Left kidney (tissue), 8 donors: ENCODE data around the gene CEP350. TPM values are rescaled to one million over a fixed set of nuclear protein-coding genes. Genes with fewer than 3 reads are reported as not detected.

ENCODE experiments used
- DNase-seq: peaks from one replicate; pipeline ENCODE4 v3.0.0-alpha.2; 2013
- long read RNA-seq, 8 donors: transcript quantifications; one replicate each; lab custom pipeline, GENCODE V29; 2026
- polyA plus RNA-seq: library from polyadenylated mRNA; unstranded; fragments of 120-200 nt; gene quantifications from one replicate; pipeline ENCODE4 v1.2.1, GENCODE V29; 2013; ENCODE audit not compliant: insufficient read length

The CEP350 gene
- polyA plus RNA-seq = 36.8 TPM
- long read RNA-seq, donor 1 = 0 reads
- long read RNA-seq, donor 2 = 0 reads
- long read RNA-seq, donor 3 = 0 reads
- long read RNA-seq, donor 4 = 0 reads
- long read RNA-seq, donor 5, partial matches to known transcripts = 0 of 1 reads
- long read RNA-seq, donor 5, other reads (novel, unspliced or antisense) = 0 of 1 reads
- long read RNA-seq, donor 6, partial matches to known transcripts = 0 of 1 reads
- long read RNA-seq, donor 6, other reads (novel, unspliced or antisense) = 0 of 1 reads
- long read RNA-seq, donor 7, partial matches to known transcripts = 8 of 9 reads
- long read RNA-seq, donor 7, other reads (novel, unspliced or antisense) = 0 of 9 reads
- long read RNA-seq, donor 8 = 0 reads

DNA sequence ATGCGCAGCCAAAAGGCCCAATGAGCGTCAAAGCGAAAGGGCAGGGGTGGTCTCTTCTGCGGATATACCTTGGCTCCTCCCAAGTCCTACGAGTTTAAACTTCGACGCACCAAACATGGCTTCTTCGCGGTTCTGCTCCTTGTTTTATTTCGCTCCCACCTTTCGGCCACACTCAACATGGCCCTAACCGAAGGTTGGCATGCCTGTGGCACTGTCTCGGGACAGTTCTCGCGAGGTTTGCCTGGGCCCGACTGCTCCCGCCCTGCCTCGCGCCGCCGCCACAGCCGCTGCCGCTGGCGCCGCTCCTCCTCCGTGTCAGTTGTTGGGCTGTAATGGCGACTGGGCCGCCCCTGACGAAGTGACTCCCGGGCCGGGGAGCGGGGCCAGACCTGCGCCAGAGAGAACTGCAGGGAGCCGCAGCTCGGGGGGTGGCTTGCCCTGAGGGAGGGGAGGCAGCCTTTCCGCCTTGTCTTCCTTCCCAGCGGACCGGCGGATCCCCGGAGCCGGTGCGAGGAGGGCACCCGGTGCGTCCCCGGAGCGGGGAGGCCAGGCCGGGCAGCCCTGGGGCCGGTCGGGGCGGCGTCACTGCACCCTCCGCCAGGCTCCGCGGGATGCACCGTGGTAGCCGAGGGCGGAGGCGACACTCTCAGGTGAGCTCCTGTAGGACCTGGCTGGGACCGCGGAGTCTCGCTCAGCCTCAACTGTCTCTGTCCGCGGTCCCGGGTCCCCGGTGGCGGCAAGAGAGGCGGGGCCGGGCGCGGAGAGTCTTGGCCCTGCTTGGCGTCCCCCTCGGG, at the start of gene CEP350:
Gene CEP350, plus strand, starts transcription at position 318 of the 794 bp plus-strand sequence. CDS start 31,372 bp downstream, outside the sequence.
- DNase-seq = peak; percentile 99

- DNase-seq = no peak
Measured at GRCh38 chr1:179910934-179911333, 43.7 kb upstream of the CEP350 start.

- DNase-seq = no peak
Measured at GRCh38 chr1:179911812-179912211, 42.8 kb upstream of the CEP350 start.

DNA sequence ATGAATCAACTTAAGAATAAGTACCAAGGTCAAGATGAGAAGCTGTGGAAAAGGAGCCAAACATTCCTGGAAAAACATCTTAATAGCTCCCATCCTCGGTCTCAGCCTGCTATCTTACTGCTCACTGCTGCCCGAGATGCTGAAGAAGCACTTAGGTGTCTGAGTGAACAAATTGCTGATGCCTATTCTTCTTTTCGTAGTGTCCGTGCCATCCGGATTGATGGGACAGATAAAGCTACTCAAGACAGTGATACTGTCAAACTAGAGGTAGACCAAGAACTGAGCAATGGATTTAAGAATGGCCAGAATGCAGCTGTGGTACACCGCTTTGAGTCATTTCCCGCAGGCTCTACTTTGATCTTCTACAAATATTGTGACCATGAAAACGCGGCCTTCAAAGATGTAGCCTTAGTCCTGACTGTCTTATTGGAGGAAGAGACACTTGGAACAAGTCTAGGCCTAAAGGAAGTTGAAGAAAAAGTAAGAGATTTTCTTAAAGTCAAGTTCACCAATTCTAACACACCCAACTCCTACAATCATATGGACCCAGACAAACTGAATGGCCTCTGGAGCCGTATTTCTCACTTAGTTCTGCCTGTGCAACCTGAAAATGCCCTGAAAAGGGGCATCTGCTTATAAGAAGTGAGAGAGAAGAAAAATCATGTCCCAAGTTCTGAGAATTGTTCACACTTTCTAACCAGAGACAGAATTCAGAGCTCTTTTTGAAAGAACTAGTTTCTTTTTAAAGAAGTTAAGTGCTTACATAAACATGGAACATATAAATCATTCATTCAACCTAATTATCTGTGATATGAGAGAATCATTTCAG, 36.8 kb upstream of the CEP350 start:
- DNase-seq = no peak

DNA sequence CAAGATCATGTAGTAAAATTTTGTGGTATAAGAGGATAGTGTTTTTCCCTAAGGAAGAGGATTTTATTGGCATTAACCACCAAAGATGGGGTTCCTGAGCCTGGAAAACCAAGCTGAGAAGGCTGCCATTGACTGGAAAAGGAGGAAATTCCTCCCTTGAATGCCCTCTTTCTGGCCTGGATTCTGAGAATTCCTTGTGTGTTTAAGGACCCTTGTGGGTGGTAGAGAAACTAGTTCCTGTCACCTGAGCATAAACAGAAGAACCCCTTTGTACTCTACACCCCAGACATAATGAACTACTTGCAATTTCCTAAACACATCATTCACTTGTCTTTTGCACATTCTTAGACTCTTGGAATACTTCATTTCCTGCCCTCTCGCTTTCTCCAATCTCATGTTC, 33.1 kb upstream of the CEP350 start:
- no peak for DNase-seq

GRCh38 chr1:179921981-179922872, 32.4 kb upstream of the CEP350 start:
- DNase-seq = no peak

DNA sequence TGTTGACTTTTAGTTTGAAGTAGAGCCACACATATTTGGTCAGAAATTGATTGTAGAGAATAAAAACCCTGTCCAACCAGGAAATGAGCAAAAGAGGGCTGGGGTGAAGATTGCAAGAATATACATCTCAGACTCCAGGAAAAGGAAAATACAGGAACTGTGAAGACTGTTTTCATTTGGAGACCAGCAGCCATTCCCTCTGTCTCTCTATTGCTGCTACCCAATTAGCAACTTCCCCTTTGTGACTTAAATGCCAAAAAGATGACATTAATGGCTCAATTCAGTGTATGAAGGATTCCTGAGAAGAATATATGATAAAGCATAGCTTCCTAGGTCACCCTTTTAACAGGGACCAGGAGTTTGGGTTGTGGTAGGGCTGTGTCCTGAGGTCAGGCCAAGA, 31.6 kb upstream of the CEP350 start:
- DNase-seq = no peak

GRCh38 chr1:179924268-179924667, 30.3 kb upstream of the CEP350 start:
- DNase-seq = no peak

DNA sequence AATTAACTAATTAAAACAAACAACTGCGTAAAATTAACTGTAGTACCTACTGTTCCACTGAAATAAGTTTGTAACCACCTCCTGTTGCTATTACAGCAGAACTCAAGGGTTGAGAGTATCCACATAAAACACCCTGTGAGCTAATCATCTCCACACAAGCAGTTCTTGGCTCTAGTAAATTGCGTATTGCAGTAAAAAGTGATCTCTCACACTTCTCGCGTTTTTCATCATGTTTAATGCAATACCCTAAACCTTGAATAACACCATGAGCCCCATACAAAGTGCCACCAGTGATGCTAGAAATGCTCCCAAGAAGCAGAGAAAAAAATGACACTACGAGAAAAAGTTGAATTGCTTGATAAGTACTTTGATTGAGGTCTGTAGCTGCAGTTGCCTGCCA, 29.3 kb upstream of the CEP350 start:
- no peak for DNase-seq

DNA sequence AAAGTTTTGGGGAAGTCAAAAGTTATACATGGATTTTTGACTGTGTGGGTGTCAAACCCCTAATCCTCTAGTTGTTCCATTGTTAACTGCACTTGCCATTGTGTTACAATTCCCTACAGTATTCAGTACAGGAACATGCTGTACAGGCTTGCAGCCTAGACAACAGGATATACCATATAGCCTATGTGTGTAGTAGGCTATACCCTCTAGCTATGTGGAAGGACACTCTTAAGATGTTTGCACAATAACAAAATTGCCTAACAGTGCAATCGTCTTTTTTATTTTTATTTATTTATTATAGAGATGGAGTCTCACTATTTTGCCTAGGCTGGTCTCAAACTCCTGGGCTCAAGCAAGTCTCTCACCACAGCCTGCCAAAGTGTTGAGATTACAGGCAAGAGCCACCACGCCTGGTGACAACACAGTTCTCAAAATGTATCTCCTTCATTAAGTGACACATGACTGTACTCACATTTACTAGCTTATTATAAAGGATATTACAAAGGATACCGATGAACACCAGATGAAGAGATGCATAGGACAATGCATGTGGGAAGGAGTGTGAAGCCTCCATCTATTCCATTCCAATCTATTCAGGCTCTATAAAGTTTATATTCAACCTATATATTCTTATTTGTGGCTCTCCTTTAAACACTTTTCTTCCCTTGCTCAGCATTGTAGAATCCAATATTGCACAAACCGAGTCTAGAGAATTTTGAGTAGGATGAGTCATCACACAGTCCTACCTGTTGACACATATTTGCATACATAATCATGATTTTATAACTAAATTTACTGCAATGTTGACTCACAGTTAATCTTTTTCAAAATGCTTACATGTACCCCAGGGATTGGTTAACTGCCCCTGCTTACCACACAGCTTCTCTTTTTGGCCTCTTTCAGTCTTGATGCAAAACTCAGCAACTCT, 28.4 kb upstream of the CEP350 start:
- DNase-seq = no peak

DNA sequence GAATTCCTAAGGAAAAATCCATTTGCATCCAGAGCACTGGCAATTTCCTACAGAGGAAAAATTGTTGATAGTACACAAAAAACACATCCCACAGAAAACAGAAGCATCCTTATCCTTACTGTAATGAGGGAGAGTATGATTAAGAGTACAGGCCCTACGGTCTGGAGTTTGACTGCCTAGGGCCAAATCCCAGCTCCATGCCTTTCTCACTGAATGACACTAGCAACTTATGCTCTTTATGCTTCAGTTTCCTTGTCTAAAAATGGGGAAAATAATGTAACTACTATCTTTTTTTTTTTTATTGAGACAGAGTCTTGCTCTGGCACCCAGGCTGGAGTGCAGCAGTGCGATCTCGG, 27.8 kb upstream of the CEP350 start:
- DNase-seq = no peak

- DNase-seq = no peak
Measured at GRCh38 chr1:179929955-179930798, 24.4 kb upstream of the CEP350 start.

- no peak for DNase-seq
Measured at GRCh38 chr1:179930867-179931266, 23.7 kb upstream of the CEP350 start.

DNA sequence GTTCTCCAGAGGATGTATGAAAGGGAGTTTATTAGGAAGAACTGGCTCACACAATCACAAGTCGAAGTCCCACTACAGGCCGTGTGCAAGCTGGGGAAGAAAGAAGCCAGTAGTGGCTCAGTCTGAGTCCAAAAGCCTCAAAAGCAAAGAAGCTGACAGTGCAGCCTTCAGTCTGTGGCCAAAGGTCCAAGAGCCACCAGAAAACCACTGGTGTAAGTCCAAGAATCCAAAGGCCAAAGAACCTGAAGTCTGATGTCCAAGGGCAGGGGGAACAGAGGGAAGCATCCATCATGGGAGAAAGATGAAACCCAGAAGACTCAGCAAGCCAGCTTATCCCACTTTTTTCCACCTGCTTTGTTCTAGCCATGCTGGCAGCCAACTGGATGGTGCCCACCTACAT, 21.4 kb upstream of the CEP350 start:
- DNase-seq = no peak

GRCh38 chr1:179935909-179936496, 18.6 kb upstream of the CEP350 start:
- DNase-seq = no peak

DNA sequence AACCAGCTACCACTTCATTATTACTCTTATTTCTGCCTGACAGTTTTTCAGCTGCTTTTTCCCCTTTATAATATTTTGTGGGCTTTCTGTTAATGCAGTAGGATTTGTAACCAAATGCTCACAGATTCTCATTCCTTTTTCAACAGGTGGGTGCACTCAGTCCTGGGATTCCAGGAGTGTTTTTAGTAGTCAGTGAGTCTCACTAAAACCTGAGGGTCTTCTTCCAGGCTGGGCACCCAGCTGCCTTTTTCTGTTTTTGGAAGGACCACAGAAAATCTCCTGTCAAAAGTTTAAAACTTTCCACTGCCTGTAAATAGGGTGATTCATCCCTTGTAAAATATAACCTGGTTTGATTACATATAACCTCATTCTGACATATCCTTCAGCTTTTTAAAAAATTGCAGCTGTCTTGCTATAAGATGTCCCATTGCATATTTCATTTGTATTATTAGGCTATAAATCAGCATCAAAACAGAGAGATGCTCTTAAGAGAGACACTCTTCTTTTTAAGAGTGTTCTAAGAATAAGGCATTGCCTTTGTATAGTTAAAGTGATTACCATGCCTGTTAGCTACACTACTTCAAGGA, 16.8 kb upstream of the CEP350 start:
- no peak for DNase-seq

DNA sequence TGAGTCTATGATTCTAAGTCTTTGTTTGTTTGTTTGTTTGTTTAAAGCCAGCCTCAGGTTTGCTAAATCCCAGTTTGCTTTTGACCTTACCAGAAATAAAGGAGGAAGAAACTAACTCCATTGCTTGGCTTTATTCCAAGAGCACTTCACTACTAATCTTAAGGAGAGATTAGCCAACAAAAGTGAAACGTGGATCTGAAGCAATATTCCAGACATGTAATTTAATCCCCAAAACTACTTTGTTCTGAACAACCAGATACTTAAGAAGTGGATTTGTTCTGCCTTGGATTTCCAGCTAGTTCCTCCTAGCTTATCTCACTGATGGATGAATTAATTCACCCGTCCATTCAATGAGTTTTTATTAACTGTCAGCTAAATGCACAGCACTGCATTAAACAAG, 15.9 kb upstream of the CEP350 start:
- no peak for DNase-seq

GRCh38 chr1:179939941-179940340, 14.7 kb upstream of the CEP350 start:
- DNase-seq = no peak

- no peak for DNase-seq
Measured at GRCh38 chr1:179941454-179941853, 13.2 kb upstream of the CEP350 start.
